ENCODE measurements around the gene SERGEF. TPM values are rescaled to one million over a fixed set of nuclear protein-coding genes. Genes with fewer than 3 reads are reported as not detected.

The SERGEF gene
- total and polyA plus RNA-seq, 2 of the 4 experiments (the other 2 are of a cell fraction): 12.2 to 18.1 TPM

DNA sequence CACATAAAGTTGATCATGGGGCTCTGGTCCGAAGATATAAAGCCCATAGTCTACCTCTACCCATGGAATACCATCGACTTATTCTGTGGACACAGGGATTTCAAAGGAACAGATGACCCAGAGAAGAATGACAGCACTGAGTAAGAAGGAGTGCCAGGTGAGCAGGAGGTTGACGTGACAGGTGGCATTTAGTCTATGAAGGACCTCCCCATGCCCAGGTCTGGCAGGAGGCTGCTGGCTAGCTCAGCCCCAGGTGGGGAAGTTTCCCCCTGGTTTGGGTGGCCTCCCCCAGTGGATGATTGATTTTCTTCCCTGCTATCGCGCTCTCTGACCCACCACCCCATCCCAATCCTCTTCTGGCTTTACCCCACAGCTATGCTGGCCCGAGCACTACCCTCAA, 239.2 kb downstream of the SERGEF start:
- no peak overlapping the region for H3K9ac ChIP-seq (ENCODE audit: low read depth, low read length)
- no peak overlapping the region for H2AFZ ChIP-seq (replicated peaks; ENCODE audit: low read length, poor library complexity)
- no peak overlapping the region for H2AK9ac ChIP-seq (replicated peaks; ENCODE audit: low read depth, low read length, poor library complexity)
- no peak overlapping the region for H4K8ac ChIP-seq (ENCODE audit: low read depth in 2 of 2, low read length in 2 of 2)
- dilution Hi-C loops (cut with HindIII; ENCODE audit: low sequenced_read_pairs, unreplicated experiment) (no loop called here), intact Hi-C loops (cut with micrococcal nuclease) (no loop called here), in situ Hi-C loops (cut with MboI; ENCODE audit: low sequenced_read_pairs) (no loop called here)
- no peak for TF ChIP-seq CHD1 (IDR thresholded peaks at IDR 0.05; ENCODE audit: low read depth, low read length)
- TF ChIP-seq, protein P1, sequence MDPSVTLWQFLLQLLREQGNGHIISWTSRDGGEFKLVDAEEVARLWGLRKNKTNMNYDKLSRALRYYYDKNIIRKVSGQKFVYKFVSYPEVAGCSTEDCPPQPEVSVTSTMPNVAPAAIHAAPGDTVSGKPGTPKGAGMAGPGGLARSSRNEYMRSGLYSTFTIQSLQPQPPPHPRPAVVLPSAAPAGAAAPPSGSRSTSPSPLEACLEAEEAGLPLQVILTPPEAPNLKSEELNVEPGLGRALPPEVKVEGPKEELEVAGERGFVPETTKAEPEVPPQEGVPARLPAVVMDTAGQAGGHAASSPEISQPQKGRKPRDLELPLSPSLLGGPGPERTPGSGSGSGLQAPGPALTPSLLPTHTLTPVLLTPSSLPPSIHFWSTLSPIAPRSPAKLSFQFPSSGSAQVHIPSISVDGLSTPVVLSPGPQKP (IDR thresholded peaks at IDR 0.05; ENCODE audit: borderline replicate concordance, low read depth, low read length): no peak
- TF ChIP-seq CEBPB (IDR thresholded peaks at IDR 0.05; ENCODE audit: low read depth, low read length): no peak
- TF ChIP-seq NFE2L2 (IDR thresholded peaks at IDR 0.05; ENCODE audit: low read depth, low read length): no peak
- no peak for TF ChIP-seq CTCF (conservative IDR thresholded peaks at IDR 0.05; ENCODE audit: low read depth, low read length)
- no peak overlapping the region for H3K4me2 ChIP-seq (ENCODE audit: low read depth, low read length)
- no peak overlapping the region for H3K4me3 ChIP-seq (ENCODE audit: insufficient read depth, low read depth, low read length)
- no peak for DNase-seq
- H3K4ac ChIP-seq (ENCODE audit: low read depth, low read length): no peak overlapping the region
- no peak overlapping the region for H2BK20ac ChIP-seq (ENCODE audit: low read depth, low read length)
- H3K79me1 ChIP-seq (ENCODE audit: low read depth in 1 of 2, low read length in 2 of 2): no peaks in the 10 kb centered on the region
- no peaks in the 10 kb centered on the region for H4K20me1 ChIP-seq (ENCODE audit: insufficient read depth, low read length)
- no peak overlapping the region for H4K5ac ChIP-seq (ENCODE audit: low read depth, low read length)
- H3K27ac ChIP-seq (ENCODE audit: insufficient read depth, low read length): no peak overlapping the region
- no peak for ATAC-seq (ENCODE audit: low read depth)
- no peaks in the 10 kb centered on the region for H3K36me3 ChIP-seq (ENCODE audit: control insufficient read depth, insufficient read depth, low read length)
- no CpG with 5 or more reads among the region's 6 CpGs for WGBS, 2 experiments (ENCODE audit: extremely low coverage in 2 of 2, insufficient read length in 1 of 2)
- no peak overlapping the region for H3K56ac ChIP-seq (ENCODE audit: extremely low read depth, insufficient read depth, low read length)
- H3K23ac ChIP-seq (ENCODE audit: low read depth, low read length): no peak overlapping the region
- H2BK15ac ChIP-seq (ENCODE audit: low read depth, low read length): no peak overlapping the region
- no peaks in the 10 kb centered on the region for H3K9me1 ChIP-seq (ENCODE audit: insufficient read depth, low read length)
- H2BK5ac ChIP-seq (ENCODE audit: low read depth, low read length, poor library complexity, severe bottlenecking): no peak overlapping the region
- H3K14ac ChIP-seq (replicated peaks; ENCODE audit: low read depth, low read length): no peak overlapping the region
- peaks cover 4% of the 10 kb centered on the region; the same call in 1 of the 2 replicates for H3K27me3 ChIP-seq (ENCODE audit: control insufficient read depth, insufficient read depth, low read length)
- CTCF ChIA-PET: no interaction called here
- no peaks in the 10 kb centered on the region for H3K4me1 ChIP-seq (ENCODE audit: control insufficient read depth, insufficient read depth, low read length)
- no peak overlapping the region for H2BK120ac ChIP-seq (ENCODE audit: low read depth, low read length)
- POLR2A ChIA-PET (ENCODE audit: unreplicated experiment): no interaction called here
- BruUV-seq (replicated peaks): no TSS peak
- H3K9me3 ChIP-seq (ENCODE audit: control insufficient read depth, insufficient read depth, low read length): no peaks in the 10 kb centered on the region
- no peak overlapping the region for H2AK5ac ChIP-seq (ENCODE audit: low read depth, low read length)
- no peak overlapping the region for H3K18ac ChIP-seq (ENCODE audit: low read depth, low read length)
- no peak overlapping the region for H4K91ac ChIP-seq (ENCODE audit: insufficient read depth, low read depth, low read length)

Data from IMR-90 (cell line).